GM12872 (cell line): ENCODE results near the gene DDAH1.

ENCODE experiments used
- TF ChIP-seq, protein P1 (sequence below): IDR thresholded peaks from 3 replicates; pipeline ENCODE4 v1.5.1; 2011; ENCODE audit warnings: low read depth, mild to moderate bottlenecking, low read length, moderate library complexity; ENCODE audit not compliant: insufficient read depth

DDAH1 gene

DNA sequence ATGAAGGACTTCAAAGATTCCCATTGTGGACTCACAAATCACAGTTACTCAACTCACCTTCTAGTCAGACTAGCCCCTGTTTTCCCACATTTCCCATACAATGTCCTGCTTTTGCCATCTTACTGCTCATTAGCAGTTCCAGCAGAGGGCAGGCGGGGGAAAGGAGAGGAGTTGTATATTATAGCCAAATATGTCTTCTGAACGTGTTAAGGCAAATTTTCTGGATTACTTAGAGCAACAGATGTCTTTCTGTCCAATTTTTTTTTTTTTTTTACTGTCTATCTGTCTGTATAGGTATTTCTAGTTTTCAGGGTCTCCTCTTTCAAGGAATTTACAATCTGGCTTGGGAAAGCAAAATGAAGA lies 29.9 kb upstream of the DDAH1 start:
- TF ChIP-seq, protein P1, sequence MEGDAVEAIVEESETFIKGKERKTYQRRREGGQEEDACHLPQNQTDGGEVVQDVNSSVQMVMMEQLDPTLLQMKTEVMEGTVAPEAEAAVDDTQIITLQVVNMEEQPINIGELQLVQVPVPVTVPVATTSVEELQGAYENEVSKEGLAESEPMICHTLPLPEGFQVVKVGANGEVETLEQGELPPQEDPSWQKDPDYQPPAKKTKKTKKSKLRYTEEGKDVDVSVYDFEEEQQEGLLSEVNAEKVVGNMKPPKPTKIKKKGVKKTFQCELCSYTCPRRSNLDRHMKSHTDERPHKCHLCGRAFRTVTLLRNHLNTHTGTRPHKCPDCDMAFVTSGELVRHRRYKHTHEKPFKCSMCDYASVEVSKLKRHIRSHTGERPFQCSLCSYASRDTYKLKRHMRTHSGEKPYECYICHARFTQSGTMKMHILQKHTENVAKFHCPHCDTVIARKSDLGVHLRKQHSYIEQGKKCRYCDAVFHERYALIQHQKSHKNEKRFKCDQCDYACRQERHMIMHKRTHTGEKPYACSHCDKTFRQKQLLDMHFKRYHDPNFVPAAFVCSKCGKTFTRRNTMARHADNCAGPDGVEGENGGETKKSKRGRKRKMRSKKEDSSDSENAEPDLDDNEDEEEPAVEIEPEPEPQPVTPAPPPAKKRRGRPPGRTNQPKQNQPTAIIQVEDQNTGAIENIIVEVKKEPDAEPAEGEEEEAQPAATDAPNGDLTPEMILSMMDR: no peak

DNA sequence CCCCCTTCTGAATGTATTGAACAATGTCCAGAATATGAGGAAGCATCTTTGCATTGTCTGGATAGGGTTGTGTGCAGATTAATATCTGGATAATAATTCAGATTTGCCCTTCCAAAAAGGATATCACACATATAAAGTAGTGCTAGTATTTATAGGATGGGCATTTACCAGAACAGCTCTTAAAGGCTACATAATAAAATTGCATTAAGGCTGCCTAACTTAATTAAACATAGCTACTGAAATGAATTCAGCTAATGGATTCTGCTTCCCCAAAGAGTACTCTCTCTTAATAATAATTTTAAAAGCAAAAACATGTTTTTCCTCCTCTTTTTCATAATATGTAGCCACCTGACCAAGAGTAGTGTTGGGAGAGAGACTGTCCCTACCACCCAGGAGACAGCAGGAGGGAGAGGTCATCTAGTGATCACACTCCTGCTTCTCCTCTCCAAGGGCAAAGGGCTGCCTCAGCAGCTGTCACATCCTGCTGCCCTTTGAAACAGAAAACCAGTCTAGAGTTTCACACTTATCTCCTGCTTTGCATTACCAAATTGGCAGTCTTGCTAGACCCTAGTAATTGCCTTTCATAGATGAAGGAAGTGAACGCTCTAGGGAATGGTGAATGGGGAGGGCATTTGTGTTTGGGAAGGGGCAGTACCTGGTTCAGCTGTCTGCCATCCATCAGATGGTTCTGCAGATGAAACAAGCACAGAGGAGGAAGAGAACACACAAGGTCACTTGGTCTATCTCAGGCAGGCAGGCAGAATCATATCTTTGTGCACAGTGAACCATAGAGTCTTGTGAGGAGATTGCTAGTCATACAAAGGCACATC lies 29.3 kb upstream of the DDAH1 start:
- TF ChIP-seq, protein P1: no peak

DNA sequence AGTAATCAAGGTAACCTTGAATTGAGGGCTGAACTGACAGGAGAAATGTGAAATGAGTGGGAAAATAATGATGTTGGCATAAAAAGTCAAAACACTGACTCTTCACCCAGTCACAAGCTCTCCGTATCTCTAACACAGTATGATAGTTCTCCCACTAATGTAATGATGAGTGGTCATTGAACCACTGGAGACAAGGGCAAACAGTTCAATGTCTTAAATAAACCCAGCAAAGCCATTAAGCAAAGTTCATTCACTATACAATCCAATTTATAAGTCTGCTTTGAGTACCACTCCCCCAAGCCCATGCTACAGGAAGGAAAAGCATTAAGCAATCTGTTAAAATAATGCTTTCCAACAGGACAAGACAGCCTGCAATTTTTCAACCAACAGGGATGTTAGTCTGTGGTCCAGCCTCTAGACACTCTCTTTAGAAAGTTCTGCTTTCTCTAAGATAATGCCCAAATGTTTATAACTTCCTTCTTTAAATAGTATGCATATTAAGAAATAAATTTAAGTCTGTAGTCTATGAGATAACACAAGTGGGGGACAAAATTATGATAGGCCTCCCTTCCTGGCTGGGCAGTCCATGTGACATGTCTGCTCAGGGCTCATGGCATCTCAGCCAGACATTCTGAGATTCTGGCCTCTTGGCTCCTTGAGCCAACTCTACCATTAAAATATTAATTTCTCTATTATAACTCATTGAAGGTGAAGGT lies 25.5 kb upstream of the DDAH1 start:
- TF ChIP-seq, protein P1: no peak

DNA sequence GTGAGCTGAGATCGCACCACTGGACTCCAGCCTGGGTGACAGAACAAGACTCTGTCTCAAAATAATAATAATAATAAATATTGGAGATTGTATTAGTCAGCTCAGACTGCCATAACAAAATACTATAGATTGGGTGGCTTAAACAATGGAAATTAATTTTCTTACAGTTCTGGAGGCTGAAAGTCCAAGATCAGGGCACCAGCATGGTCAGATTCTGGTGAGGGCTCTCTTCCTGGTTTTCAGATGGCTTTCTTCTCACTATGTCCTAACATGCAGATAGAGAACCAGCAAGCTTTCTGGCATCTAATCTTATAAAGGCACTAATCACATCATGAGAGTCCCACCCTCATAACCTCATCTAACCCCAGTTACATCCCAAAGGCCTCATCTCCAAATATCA lies 23.2 kb upstream of the DDAH1 start:
- TF ChIP-seq, protein P1: no peak

DNA sequence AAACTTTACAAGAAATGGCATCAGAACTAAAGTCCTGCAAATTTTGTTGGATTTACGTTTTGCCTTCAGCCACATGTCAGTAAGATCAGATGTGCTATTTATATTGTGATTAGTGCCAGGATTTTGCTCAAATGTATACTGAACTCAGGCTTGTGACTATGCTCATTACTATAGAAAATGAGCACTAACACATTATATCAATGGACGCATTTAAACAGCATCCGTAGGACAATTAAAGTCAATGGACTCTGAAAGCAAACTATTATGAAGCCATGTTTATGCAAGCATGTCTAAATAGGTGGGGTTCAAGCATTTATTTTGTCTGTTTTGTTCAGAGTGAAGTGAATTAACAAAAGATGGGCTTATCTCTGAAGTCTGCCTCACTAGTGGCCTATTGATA lies 20.6 kb upstream of the DDAH1 start:
- TF ChIP-seq, protein P1: no peak

DNA sequence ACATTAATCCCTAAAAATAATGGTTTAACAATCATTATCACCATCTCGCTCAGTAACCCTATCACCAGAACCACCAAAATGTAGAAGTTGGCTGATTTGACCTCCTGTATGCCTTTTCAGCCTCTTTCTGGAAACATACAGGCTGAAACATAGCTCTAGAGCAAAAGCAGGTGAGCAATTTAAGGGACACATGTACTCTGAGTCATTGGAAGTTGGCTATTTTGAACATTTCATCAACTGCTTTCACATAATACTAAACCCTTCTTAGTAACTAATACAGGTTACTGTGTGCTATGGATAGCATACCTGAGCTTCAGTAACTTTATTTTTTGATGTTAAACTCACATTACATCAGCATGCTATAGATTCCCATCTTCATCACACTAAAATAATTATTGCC lies 19.8 kb upstream of the DDAH1 start:
- TF ChIP-seq, protein P1: no peak

DNA sequence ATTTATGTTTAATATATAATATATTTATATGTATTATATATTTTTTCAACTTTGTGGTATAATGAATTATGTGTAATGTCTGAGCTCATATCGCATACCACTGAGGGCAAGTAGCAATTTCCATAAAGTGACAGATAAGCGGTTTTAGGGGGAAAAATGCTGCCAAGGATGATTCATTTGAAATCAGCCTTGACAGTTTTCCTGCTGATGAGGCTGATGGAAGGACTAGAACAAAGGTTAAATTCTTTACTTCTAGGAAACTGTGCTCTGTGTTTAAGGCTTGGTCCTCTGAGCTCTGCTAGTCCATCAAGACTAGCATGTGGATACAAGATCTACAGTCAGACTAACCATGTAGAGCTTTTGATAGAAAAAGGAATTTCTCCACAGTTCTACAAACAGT lies 19.3 kb upstream of the DDAH1 start:
- TF ChIP-seq, protein P1: no peak
